Astrocyte (in vitro differentiated cells and primary cell): ENCODE data around the gene CACNA1A. TPM values are rescaled to one million over a fixed set of nuclear protein-coding genes. Genes with fewer than 3 reads are reported as not detected.

Source experiments
- DNase-seq: peaks from one replicate; pipeline ENCODE4 v3.0.0-alpha.2; 2010; ENCODE audit warnings: low read depth
- FAIRE-seq: peaks from 2 replicates; lab custom pipeline; 2011; peaks lifted over from hg19 to GRCh38; lab: Jason Lieb, UNC
- H2AFZ ChIP-seq: 2 replicates; pipeline ENCODE4 v1.6.0; 2012; ENCODE audit warnings: low read depth, low read length, inconsistent platforms
- H3K27ac ChIP-seq: 2 replicates; pipeline ENCODE4 v1.5.1; 2011; ENCODE audit warnings: low read depth, low read length, inconsistent platforms
- H3K27me3 ChIP-seq: 2 replicates; pipeline ENCODE4 v1.6.0; 2011; ENCODE audit warnings: low read length, inconsistent platforms; ENCODE audit not compliant: insufficient read depth
- H3K36me3 ChIP-seq: 2 replicates; pipeline ENCODE4 v1.5.1; 2011; ENCODE audit warnings: low read length, inconsistent platforms; ENCODE audit not compliant: insufficient read depth
- H3K4me1 ChIP-seq: 2 replicates; pipeline ENCODE4 v1.5.1; 2011; ENCODE audit warnings: low read length, inconsistent platforms; ENCODE audit not compliant: insufficient read depth
- H3K4me2 ChIP-seq: 2 replicates; pipeline ENCODE4 v1.6.0; 2012; ENCODE audit warnings: low read length, inconsistent platforms
- H3K4me3 ChIP-seq: 2 replicates; pipeline ENCODE4 v1.5.1; 2011; ENCODE audit warnings: low read depth, mild to moderate bottlenecking, low read length, inconsistent platforms; ENCODE audit not compliant: insufficient read depth
- H3K79me2 ChIP-seq: 2 replicates; pipeline ENCODE4 v1.6.0; 2012; ENCODE audit warnings: mild to moderate bottlenecking, low read length, inconsistent platforms; ENCODE audit not compliant: insufficient read depth
- H3K9ac ChIP-seq: 2 replicates; pipeline ENCODE4 v1.6.0; 2012; ENCODE audit warnings: mild to moderate bottlenecking, low read length, inconsistent platforms
- H3K9me3 ChIP-seq: 2 replicates; pipeline ENCODE4 v1.5.1; 2012; ENCODE audit warnings: low read depth, mild to moderate bottlenecking, low read length, inconsistent platforms; ENCODE audit not compliant: insufficient read depth
- H4K20me1 ChIP-seq: 2 replicates; pipeline ENCODE4 v1.6.0; 2012; ENCODE audit warnings: low read length, inconsistent platforms; ENCODE audit not compliant: insufficient read depth
- H3K27ac Mint-ChIP-seq: one replicate; pipeline ENCODE4 v1.8.0; 2021; ENCODE audit warnings: mild to moderate bottlenecking, mixed read lengths; ENCODE audit not compliant: unreplicated experiment
- H3K27me3 Mint-ChIP-seq: one replicate; pipeline ENCODE4 v1.8.0; 2021; ENCODE audit warnings: low read depth, mixed read lengths; ENCODE audit not compliant: unreplicated experiment
- H3K36me3 Mint-ChIP-seq: one replicate; pipeline ENCODE4 v1.8.0; 2021; ENCODE audit warnings: low read depth, mixed read lengths; ENCODE audit not compliant: unreplicated experiment
- H3K4me1 Mint-ChIP-seq: one replicate; pipeline ENCODE4 v1.8.0; 2021; ENCODE audit warnings: low read depth, mixed read lengths; ENCODE audit not compliant: unreplicated experiment
- H3K4me3 Mint-ChIP-seq: one replicate; pipeline ENCODE4 v1.8.0; 2021; ENCODE audit warnings: mild to moderate bottlenecking, moderate library complexity, mixed read lengths; ENCODE audit not compliant: unreplicated experiment
- H3K9me3 Mint-ChIP-seq: one replicate; pipeline ENCODE4 v1.8.0; 2021; ENCODE audit warnings: mild to moderate bottlenecking, mixed read lengths; ENCODE audit not compliant: unreplicated experiment
- EZH2 ChIP-seq: IDR thresholded peaks from 2 replicates; pipeline ENCODE4 v1.6.1; 2012; ENCODE audit warnings: mild to moderate bottlenecking, low read length, inconsistent platforms; ENCODE audit not compliant: insufficient read depth
- total RNA-seq: library from RNA; stranded (reverse); gene quantifications from 2 replicates; pipeline ENCODE4 v1.2.1, GENCODE V29; 2021
- TF ChIP-seq, protein P1 (sequence below): IDR thresholded peaks from 2 replicates; pipeline ENCODE4 v1.5.1; 2011; ENCODE audit warnings: low read depth, mild to moderate bottlenecking, inconsistent platforms, low read length, moderate library complexity; ENCODE audit not compliant: insufficient read depth

Gene CACNA1A
- total RNA-seq, 1 donor from 2014 or later = 9.4 TPM

GRCh38 chr19:13447978-13448377, 58.3 kb downstream of the CACNA1A start:
- no peak overlapping the region for H3K4me2 ChIP-seq
- H3K27ac ChIP-seq = no peak overlapping the region
- H3K27me3 ChIP-seq = no peaks in the 10 kb centered on the region
- H3K4me3 ChIP-seq = no peak overlapping the region
- Mint-ChIP-seq H3K27me3 (peaks cover 2% of the 10 kb centered on the region), H3K27ac (no peak overlapping the region), H3K4me1 (no peaks in the 10 kb centered on the region), H3K36me3 (peaks cover 12% of the 10 kb centered on the region), H3K4me3 (no peak overlapping the region), H3K9me3 (peaks cover 4% of the 10 kb centered on the region)
- DNase-seq (no peak), FAIRE-seq (no peak)
- H2AFZ ChIP-seq = no peak overlapping the region
- no peaks in the 10 kb centered on the region for H3K36me3 ChIP-seq
- H3K9ac ChIP-seq = no peak overlapping the region
- no peaks in the 10 kb centered on the region for H3K4me1 ChIP-seq
- H4K20me1 ChIP-seq = no peaks in the 10 kb centered on the region
- no peaks in the 10 kb centered on the region for H3K9me3 ChIP-seq
- H3K79me2 ChIP-seq = no peaks in the 10 kb centered on the region
- no peak for TF ChIP-seq EZH2

GRCh38 chr19:13441810-13442512, 64.3 kb downstream of the CACNA1A start:
- no peak overlapping the region for H3K4me3 ChIP-seq
- peaks cover 7% of the 10 kb centered on the region for H3K27me3 Mint-ChIP-seq
- no peak overlapping the region for H2AFZ ChIP-seq
- TF ChIP-seq EZH2 = no peak
- TF ChIP-seq, protein P1, sequence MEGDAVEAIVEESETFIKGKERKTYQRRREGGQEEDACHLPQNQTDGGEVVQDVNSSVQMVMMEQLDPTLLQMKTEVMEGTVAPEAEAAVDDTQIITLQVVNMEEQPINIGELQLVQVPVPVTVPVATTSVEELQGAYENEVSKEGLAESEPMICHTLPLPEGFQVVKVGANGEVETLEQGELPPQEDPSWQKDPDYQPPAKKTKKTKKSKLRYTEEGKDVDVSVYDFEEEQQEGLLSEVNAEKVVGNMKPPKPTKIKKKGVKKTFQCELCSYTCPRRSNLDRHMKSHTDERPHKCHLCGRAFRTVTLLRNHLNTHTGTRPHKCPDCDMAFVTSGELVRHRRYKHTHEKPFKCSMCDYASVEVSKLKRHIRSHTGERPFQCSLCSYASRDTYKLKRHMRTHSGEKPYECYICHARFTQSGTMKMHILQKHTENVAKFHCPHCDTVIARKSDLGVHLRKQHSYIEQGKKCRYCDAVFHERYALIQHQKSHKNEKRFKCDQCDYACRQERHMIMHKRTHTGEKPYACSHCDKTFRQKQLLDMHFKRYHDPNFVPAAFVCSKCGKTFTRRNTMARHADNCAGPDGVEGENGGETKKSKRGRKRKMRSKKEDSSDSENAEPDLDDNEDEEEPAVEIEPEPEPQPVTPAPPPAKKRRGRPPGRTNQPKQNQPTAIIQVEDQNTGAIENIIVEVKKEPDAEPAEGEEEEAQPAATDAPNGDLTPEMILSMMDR = no peak
- no peaks in the 10 kb centered on the region for H3K4me1 ChIP-seq
- H3K4me2 ChIP-seq = no peak overlapping the region
- H3K27me3 ChIP-seq = no peaks in the 10 kb centered on the region
- no peak overlapping the region for H3K9ac ChIP-seq
- H3K9me3 Mint-ChIP-seq = peaks cover 2% of the 10 kb centered on the region
- H3K36me3 Mint-ChIP-seq = no peaks in the 10 kb centered on the region
- H3K4me3 Mint-ChIP-seq = no peak overlapping the region
- no peak overlapping the region for H3K27ac ChIP-seq
- no peaks in the 10 kb centered on the region for H3K36me3 ChIP-seq
- no peaks in the 10 kb centered on the region for H3K4me1 Mint-ChIP-seq
- H3K79me2 ChIP-seq = no peaks in the 10 kb centered on the region
- DNase-seq (peak; percentile 37), FAIRE-seq (peak; percentile 66)
- H3K9me3 ChIP-seq = no peaks in the 10 kb centered on the region
- no peaks in the 10 kb centered on the region for H4K20me1 ChIP-seq
- no peak overlapping the region for H3K27ac Mint-ChIP-seq

- TF ChIP-seq EZH2 = no peak
- H3K9me3 ChIP-seq = no peaks in the 10 kb centered on the region
Measured at GRCh38 chr19:13437919-13438618, 68.2 kb downstream of the CACNA1A start.

More at GRCh38 chr19:13437919-13438618, 68.2 kb downstream of the CACNA1A start:
- Mint-ChIP-seq H3K4me3 (no peak overlapping the region), H3K27me3 (peaks cover 21% of the 10 kb centered on the region), H3K4me1 (no peaks in the 10 kb centered on the region), H3K9me3 (peaks cover 3% of the 10 kb centered on the region), H3K27ac (no peak overlapping the region), H3K36me3 (no peaks in the 10 kb centered on the region)
- no peak overlapping the region for H3K27ac ChIP-seq
- no peaks in the 10 kb centered on the region for H3K79me2 ChIP-seq
- H3K4me2 ChIP-seq = no peak overlapping the region
- no peak overlapping the region for H3K9ac ChIP-seq
- H3K4me1 ChIP-seq = no peaks in the 10 kb centered on the region
- no peak for DNase-seq
- no peaks in the 10 kb centered on the region for H3K27me3 ChIP-seq
- no peaks in the 10 kb centered on the region for H4K20me1 ChIP-seq
- H3K4me3 ChIP-seq = no peak overlapping the region
- FAIRE-seq = no peak
- no peak overlapping the region for H2AFZ ChIP-seq
- no peaks in the 10 kb centered on the region for H3K36me3 ChIP-seq
